Endothelial cell of umbilical vein (primary cell): ENCODE data around the gene ATP2C2. TPM values are rescaled to one million over a fixed set of nuclear protein-coding genes. Genes with fewer than 3 reads are reported as not detected.

Experiments used
- BruUV-seq: library from RNA; stranded (reverse); fragments of 400-500 nt; replicated peaks from 2 replicates; lab custom pipeline; 2021; lab: Mats Ljungman, UMichigan
- CTCF ChIA-PET: fragments of 300-600, 350-600 bp; sonication (Branson Sonifier 250); formaldehyde crosslinking; loops from one replicate; lab custom pipeline; 2021; ENCODE audit warnings: antibody characterized with exemption, inconsistent platforms; lab: Charles Lee
- POLR2A ChIA-PET: fragments of 300-600, 350-600 bp; sonication (Branson Sonifier 250); formaldehyde crosslinking; loops from one replicate; lab custom pipeline; 2021; ENCODE audit warnings: antibody characterized with exemption, inconsistent platforms; lab: Charles Lee
- DNase-seq: peaks from one replicate; pipeline ENCODE4 v3.0.0-alpha.2; 2011; ENCODE audit warnings: low read depth, low spot score
- FAIRE-seq: peaks from 2 replicates; lab custom pipeline; 2011; peaks lifted over from hg19 to GRCh38; lab: Jason Lieb, UNC
- H2AFZ ChIP-seq: 2 replicates; pipeline ENCODE4 v1.6.0; 2012; ENCODE audit warnings: low read depth, low read length, control low read depth, inconsistent platforms
- H3K27ac ChIP-seq: 2 replicates; pipeline ENCODE4 v1.5.1; 2011; ENCODE audit warnings: low read depth, mild to moderate bottlenecking, control low read depth, low read length, moderate library complexity; ENCODE audit not compliant: insufficient read depth
- H3K27me3 ChIP-seq, 2 experiments: 2 replicates each; pipeline versions ENCODE4 v1.6.0 to v1.6.1; 2011; ENCODE audit warnings: low read length in 2 of 2, mixed read lengths in 1 of 2; ENCODE audit not compliant: control insufficient read depth in 2 of 2, insufficient read depth in 2 of 2
- H3K36me3 ChIP-seq, 2 experiments: 2 replicates in 1 of 2; 3 replicates in 1 of 2; pipeline ENCODE4 v1.5.1; 2011; ENCODE audit warnings: low read length in 2 of 2, mild to moderate bottlenecking in 1 of 2, moderate library complexity in 1 of 2; ENCODE audit not compliant: control insufficient read depth in 2 of 2, insufficient read depth in 2 of 2; ENCODE audit errors: extremely low read depth in 1 of 2
- H3K4me1 ChIP-seq: 3 replicates; pipeline ENCODE4 v1.5.1; 2011; ENCODE audit warnings: mild to moderate bottlenecking, low read length; ENCODE audit not compliant: control insufficient read depth, insufficient read depth; ENCODE audit errors: extremely low read depth
- H3K4me2 ChIP-seq: 2 replicates; pipeline ENCODE4 v1.6.1; 2011; ENCODE audit warnings: low read length, control low read depth, mixed read lengths; ENCODE audit not compliant: insufficient read depth
- H3K4me3 ChIP-seq, 3 experiments: fragments of 200-600 bp in 1 of 3; sonication (generic), shearing (Covaris generic) in 1 of 3; replicated peaks in 1 of 3; 2 replicates each; pipeline ENCODE4 v1.5.1; 2011 to 2016; ENCODE audit warnings: control low read depth in 3 of 3, low read length in 3 of 3, mild to moderate bottlenecking in 2 of 3, inconsistent platforms in 1 of 3, low read depth in 1 of 3, moderate library complexity in 1 of 3; ENCODE audit not compliant: insufficient read depth in 1 of 3
- H3K79me2 ChIP-seq: 2 replicates; pipeline ENCODE4 v1.6.0; 2012; ENCODE audit warnings: low read length, inconsistent platforms; ENCODE audit not compliant: control insufficient read depth, insufficient read depth
- H3K9ac ChIP-seq: replicated peaks from 2 replicates; pipeline ENCODE3; 2011; ENCODE audit warnings: low read length, control low read depth; ENCODE audit not compliant: insufficient read depth; ENCODE audit errors: extremely low read depth
- H3K9me1 ChIP-seq: replicated peaks from 3 replicates; pipeline ENCODE4 v1.6.0; 2011; ENCODE audit warnings: mild to moderate bottlenecking, low read length; ENCODE audit not compliant: control insufficient read depth, insufficient read depth; ENCODE audit errors: extremely low read depth
- H3K9me3 ChIP-seq: replicated peaks from 2 replicates; pipeline ENCODE4 v1.5.1; 2012; ENCODE audit warnings: low read length, inconsistent platforms; ENCODE audit not compliant: control insufficient read depth, insufficient read depth
- H4K20me1 ChIP-seq: replicated peaks from 2 replicates; pipeline ENCODE3; 2011; ENCODE audit warnings: mild to moderate bottlenecking, low read length; ENCODE audit not compliant: control insufficient read depth, insufficient read depth; ENCODE audit errors: extremely low read depth
- EZH2 ChIP-seq: IDR thresholded peaks from 2 replicates; pipeline ENCODE4 v1.6.1; 2012; ENCODE audit warnings: borderline replicate concordance, low read depth, mild to moderate bottlenecking, moderate library complexity, low read length, inconsistent platforms; ENCODE audit not compliant: severe bottlenecking
- FOS ChIP-seq: IDR thresholded peaks from 2 replicates; pipeline ENCODE4 v1.6.1; 2011; ENCODE audit warnings: mild to moderate bottlenecking, low read length, moderate library complexity, borderline replicate concordance; ENCODE audit not compliant: insufficient read depth
- GATA2 ChIP-seq: IDR thresholded peaks from 2 replicates; pipeline ENCODE4 v1.7.0; 2011; ENCODE audit warnings: low read depth, mild to moderate bottlenecking, moderate library complexity, mixed read lengths, low read length; ENCODE audit not compliant: insufficient read length, insufficient read depth
- JUN ChIP-seq: IDR thresholded peaks from 2 replicates; pipeline ENCODE4 v1.6.1; 2011; ENCODE audit warnings: borderline replicate concordance, low read depth; ENCODE audit not compliant: insufficient read length, insufficient read depth
- MYC ChIP-seq: IDR thresholded peaks from one replicate; pipeline ENCODE4 v1.6.1; 2011; ENCODE audit warnings: mild to moderate bottlenecking, low read depth, low read length
- POLR2A ChIP-seq: IDR thresholded peaks from 2 replicates; pipeline ENCODE4 v1.6.1; 2012; ENCODE audit warnings: low read depth, mild to moderate bottlenecking, control low read depth, low read length
- POLR2AphosphoS5 ChIP-seq: IDR thresholded peaks from 2 replicates; pipeline ENCODE4 v1.6.1; 2012; ENCODE audit warnings: low read depth, mild to moderate bottlenecking, control low read depth, low read length, moderate library complexity; ENCODE audit not compliant: insufficient read depth
- dilution Hi-C: fragments of 300-500 bp; cut with MboI; formaldehyde crosslinking; loops from one replicate; pipeline ENCODE4 v1.15.0; 2019; ENCODE audit warnings: low sequenced_read_pairs; ENCODE audit not compliant: extremely low pct_ligation_motif_present
- intact Hi-C: fragments of 100-400 bp; cut with micrococcal nuclease; formaldehyde crosslinking; loops from one replicate; pipeline ENCODE4 v1.10.0; 2022
- polyA plus RNA-seq, 4 experiments: library from polyadenylated mRNA; depleted of rRNA in 3 of 4; stranded (reverse) in 3 of 4; unstranded in 1 of 4; fragments of >200 nt; gene quantifications; 2 replicates each; pipeline versions ENCODE4 v1.2.1 to v1.2.3, GENCODE V29; 2011 to 2012; ENCODE audit warnings: missing spikeins in 1 of 4
- total RNA-seq: library from RNA; stranded (reverse); gene quantifications from 2 replicates; pipeline ENCODE4 v1.2.3, GENCODE V29; 2021
- TF ChIP-seq, protein P1 (sequence below), 2 donors: IDR thresholded peaks; 1 replicate in 1 of 2; 2 replicates in 1 of 2; pipeline ENCODE4 v1.5.1; 2011; ENCODE audit warnings: low read length in 2 of 2, mild to moderate bottlenecking in 2 of 2, moderate library complexity in 2 of 2, control low read depth in 1 of 2, inconsistent platforms in 1 of 2, low read depth in 1 of 2; ENCODE audit not compliant: insufficient read depth in 1 of 2; ENCODE audit errors: extremely low read depth in 1 of 2
- TF ChIP-seq, protein P2 (sequence below): IDR thresholded peaks from 2 replicates; pipeline ENCODE4 v1.6.1; 2011; ENCODE audit not compliant: insufficient read depth, insufficient read length

Gene ATP2C2
- total and polyA plus RNA-seq, 2 donors (not counting 3 experiments of a cell fraction or from before 2014, with no cell fraction given), result not detected

DNA sequence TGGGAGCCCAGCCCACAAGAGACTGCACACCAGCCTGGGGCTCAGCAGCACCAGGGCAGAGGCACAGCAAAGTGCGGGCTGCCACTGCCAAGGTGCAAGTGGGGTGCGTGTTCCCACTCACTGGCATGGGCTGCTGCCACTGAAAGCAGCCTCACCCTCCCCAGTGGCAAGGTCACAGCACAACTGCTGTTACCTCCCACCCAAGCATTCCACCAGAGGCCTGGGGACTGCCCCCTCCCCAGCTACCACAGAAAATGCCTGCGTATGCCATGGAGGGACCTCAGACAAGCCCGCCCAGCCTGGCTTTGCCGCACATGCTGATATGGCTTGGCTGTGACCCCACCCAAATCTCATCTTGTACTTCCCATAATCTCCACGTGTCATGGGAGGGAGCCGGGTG lies 103.0 kb downstream of the ATP2C2 start:
- peaks cover 0 to 3% of the 10 kb centered on the region in 2 experiments for H3K36me3 ChIP-seq
- TF ChIP-seq MYC (no peak), POLR2A (no peak), GATA2 (no peak), EZH2 (no peak), FOS (no peak), JUN (no peak), POLR2AphosphoS5 (no peak)
- TF ChIP-seq, protein P1, sequence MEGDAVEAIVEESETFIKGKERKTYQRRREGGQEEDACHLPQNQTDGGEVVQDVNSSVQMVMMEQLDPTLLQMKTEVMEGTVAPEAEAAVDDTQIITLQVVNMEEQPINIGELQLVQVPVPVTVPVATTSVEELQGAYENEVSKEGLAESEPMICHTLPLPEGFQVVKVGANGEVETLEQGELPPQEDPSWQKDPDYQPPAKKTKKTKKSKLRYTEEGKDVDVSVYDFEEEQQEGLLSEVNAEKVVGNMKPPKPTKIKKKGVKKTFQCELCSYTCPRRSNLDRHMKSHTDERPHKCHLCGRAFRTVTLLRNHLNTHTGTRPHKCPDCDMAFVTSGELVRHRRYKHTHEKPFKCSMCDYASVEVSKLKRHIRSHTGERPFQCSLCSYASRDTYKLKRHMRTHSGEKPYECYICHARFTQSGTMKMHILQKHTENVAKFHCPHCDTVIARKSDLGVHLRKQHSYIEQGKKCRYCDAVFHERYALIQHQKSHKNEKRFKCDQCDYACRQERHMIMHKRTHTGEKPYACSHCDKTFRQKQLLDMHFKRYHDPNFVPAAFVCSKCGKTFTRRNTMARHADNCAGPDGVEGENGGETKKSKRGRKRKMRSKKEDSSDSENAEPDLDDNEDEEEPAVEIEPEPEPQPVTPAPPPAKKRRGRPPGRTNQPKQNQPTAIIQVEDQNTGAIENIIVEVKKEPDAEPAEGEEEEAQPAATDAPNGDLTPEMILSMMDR (IDR thresholded peaks at IDR 0.05; ENCODE audit: extremely low read depth in 1 of 2, insufficient read depth in 1 of 2, low read depth in 1 of 2, low read length in 2 of 2), result no peak
- TF ChIP-seq, protein P2, sequence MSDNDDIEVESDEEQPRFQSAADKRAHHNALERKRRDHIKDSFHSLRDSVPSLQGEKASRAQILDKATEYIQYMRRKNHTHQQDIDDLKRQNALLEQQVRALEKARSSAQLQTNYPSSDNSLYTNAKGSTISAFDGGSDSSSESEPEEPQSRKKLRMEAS, result no peak
- no peaks in the 10 kb centered on the region for H3K79me2 ChIP-seq
- no peaks in the 10 kb centered on the region for H3K9me3 ChIP-seq
- H2AFZ ChIP-seq, result no peak overlapping the region
- no peak overlapping the region for H3K4me2 ChIP-seq
- dilution Hi-C loops, result no loop called here
- no peak overlapping the region for H3K4me3 ChIP-seq
- intact Hi-C loops, result no loop called here
- DNase-seq, result no peak
- H4K20me1 ChIP-seq, result no peaks in the 10 kb centered on the region
- no peak overlapping the region for H3K9ac ChIP-seq
- POLR2A ChIA-PET, result no interaction called here
- no peak for FAIRE-seq
- H3K4me1 ChIP-seq, result no peaks in the 10 kb centered on the region
- H3K9me1 ChIP-seq, result no peaks in the 10 kb centered on the region
- H3K27me3 ChIP-seq, result no peaks in the 10 kb centered on the region
- no peak overlapping the region for H3K27ac ChIP-seq
- BruUV-seq, result no TSS peak
- CTCF ChIA-PET, result no interaction called here
